Retinal pigment epithelial cell (primary cell): ENCODE results near the gene MAML3.

Experiments
- DNase-seq: peaks from one replicate; pipeline ENCODE4 v3.0.0-alpha.2; 2010; ENCODE audit warnings: low read depth
- H3K4me3 ChIP-seq: 2 replicates; pipeline ENCODE4 v1.5.1; 2011; ENCODE audit warnings: mild to moderate bottlenecking, low read length, control low read depth, moderate library complexity
- TF ChIP-seq, protein P1 (sequence below): conservative IDR thresholded peaks from 2 replicates; pipeline ENCODE4 v1.5.1; 2011; ENCODE audit warnings: low read depth, low read length, control low read depth, inconsistent platforms

The MAML3 gene

DNA sequence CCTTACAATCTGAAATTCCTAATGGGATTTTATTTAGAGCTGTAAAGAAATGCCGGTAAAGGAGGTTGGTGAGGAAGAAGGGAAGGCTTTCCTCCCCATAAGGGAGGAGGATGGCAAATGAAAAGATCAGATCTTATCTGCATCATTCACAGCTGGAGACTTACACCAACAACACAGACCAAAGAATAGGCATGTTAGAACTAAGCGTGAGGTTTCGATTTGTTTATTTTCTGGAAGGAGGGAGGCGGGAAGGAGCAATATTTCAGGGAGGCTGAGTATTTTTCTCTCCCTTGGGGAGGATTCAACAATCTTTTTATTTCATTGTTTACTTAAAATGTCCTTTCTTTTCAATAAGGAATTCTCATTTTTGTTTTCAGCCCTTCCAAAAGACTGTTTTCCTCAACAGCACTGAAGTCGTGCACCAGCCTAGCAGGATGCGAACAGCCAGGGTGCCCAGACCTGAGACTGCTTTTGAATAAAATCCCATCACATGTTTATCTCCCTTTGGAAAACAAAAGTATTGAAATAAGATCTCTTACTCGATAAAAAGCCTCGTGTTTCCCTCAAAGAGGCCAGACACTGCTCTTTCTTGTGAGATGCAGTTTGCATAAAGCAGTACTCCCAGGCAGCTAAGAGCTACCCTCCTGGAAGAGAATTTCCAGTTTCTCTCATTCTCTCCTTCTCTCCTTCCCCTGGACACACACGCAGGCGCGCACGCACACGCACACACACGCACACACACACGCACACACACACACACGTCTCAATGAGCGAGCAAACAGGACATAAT is 252.3 kb downstream of the MAML3 start:
- DNase-seq = no peak
- TF ChIP-seq, protein P1, sequence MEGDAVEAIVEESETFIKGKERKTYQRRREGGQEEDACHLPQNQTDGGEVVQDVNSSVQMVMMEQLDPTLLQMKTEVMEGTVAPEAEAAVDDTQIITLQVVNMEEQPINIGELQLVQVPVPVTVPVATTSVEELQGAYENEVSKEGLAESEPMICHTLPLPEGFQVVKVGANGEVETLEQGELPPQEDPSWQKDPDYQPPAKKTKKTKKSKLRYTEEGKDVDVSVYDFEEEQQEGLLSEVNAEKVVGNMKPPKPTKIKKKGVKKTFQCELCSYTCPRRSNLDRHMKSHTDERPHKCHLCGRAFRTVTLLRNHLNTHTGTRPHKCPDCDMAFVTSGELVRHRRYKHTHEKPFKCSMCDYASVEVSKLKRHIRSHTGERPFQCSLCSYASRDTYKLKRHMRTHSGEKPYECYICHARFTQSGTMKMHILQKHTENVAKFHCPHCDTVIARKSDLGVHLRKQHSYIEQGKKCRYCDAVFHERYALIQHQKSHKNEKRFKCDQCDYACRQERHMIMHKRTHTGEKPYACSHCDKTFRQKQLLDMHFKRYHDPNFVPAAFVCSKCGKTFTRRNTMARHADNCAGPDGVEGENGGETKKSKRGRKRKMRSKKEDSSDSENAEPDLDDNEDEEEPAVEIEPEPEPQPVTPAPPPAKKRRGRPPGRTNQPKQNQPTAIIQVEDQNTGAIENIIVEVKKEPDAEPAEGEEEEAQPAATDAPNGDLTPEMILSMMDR = no peak
- H3K4me3 ChIP-seq = peak overlapping the region; percentile 36

DNA sequence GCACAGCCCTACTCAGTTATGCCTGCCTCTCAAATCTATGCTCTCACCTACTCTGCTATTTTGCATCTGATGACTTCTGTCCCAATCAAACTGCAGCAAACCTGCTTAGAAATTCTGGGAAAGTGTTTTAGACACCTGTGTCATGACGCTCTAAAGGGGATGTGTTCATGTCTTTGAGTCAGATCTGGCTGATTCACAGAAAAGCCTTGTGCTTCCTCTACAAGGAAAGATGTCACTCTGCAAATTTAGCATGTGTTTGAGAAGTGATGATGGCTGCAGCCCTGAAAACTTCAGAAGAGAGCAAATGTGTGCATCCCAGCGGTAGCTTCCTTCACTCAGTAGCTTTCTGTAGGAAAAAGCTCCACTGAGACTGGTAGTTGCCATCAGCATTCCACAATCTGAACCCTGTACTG is 253.0 kb downstream of the MAML3 start:
- H3K4me3 ChIP-seq = no peak overlapping the region
- TF ChIP-seq, protein P1 = no peak
- no peak for DNase-seq

GRCh38 chr4:139899346-139899745 is 254.6 kb downstream of the MAML3 start:
- TF ChIP-seq, protein P1 = no peak
- H3K4me3 ChIP-seq = no peak overlapping the region
- DNase-seq = no peak

DNA sequence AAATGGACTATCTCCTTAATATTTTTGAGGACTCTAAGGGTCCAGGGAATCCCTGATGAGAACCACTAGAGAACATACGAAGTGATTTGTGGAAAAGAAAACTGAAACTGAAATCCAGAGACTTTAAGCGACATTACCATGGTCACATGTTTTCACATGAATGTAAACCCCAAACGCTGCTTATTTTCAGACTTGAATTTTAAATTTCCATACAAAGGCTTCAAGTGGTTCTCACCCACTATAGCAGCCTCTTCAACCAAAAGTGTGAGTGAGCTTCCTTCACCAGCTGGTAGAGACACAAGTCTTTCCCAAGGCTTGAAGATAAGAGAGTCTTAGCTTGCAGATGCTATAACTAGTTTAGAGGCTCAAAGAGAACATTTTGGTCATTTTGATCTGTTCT is 255.7 kb downstream of the MAML3 start:
- no peak overlapping the region for H3K4me3 ChIP-seq

DNA sequence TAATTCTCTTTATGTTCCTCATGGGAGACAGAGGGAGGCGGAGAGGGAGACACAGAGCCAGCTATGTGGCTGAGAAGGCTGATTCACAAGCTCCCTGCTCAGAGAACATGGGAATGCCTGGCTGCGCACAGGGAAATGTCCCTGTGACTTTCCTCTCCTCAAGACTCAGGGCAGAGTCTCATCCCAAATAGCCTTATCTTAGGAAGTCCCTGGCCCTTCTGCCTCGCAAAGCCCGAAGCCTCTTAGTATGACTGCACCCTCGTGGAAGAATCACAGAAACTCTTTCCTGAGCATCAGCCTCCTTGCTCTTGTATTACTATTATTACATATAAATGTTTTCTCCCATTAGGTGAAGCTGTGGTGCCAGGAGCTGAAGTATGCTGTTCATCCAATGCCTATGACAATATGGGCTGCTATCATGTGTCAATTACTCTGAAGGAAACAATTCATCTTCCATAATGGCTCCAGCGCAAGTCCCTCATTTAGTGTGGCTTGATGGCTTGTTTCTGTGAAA is 257.8 kb downstream of the MAML3 start:
- no peak for DNase-seq
- no peak overlapping the region for H3K4me3 ChIP-seq
- TF ChIP-seq, protein P1 = no peak

More for the DNA sequence above, 255.7 kb downstream of the MAML3 start:
- no peak for DNase-seq
- TF ChIP-seq, protein P1 = no peak

DNA sequence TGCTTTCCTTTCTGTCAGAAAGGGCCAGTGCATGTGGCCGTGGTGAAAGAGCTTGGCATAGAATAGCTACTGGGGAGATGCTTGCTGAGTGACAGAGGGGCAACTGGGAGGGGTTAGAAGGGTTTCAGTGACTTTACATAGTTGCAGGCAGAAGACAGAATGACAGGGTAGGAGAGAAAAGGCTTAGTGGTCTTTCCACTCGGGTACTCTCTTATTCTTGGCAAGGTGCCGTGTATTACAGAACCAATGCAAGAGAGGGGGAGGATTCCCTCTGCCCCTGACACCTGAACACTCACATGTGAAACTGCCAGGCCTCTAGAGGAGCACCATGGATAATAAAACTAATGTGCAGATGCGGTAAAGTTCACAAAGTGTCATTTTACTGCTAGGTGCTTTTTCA is 260.2 kb downstream of the MAML3 start:
- no peak for DNase-seq
- no peak overlapping the region for H3K4me3 ChIP-seq
- TF ChIP-seq, protein P1 = no peak
